GM23338 (cell line): ENCODE measurements around the gene RIPOR3. TPM values are rescaled to one million over a fixed set of nuclear protein-coding genes. Genes with fewer than 3 reads are reported as not detected.
A peak's percentile ranks its signal among the peaks of the same experiment; 100 is the strongest.

Experiments used
- ATAC-seq: fragments of 200-7000 bp; cut with Tn5 transposase; 3 replicates; pipeline ENCODE4 v1.9.1; 2020
- DNase-seq: peaks from one replicate; pipeline ENCODE4 v3.0.0-alpha.2; 2015; ENCODE audit warnings: low spot score
- H2AFZ ChIP-seq: fragments of 200-600 bp; sonication (generic); 2 replicates; pipeline ENCODE4 v1.8.0; 2016; ENCODE audit warnings: antibody characterized with exemption, mild to moderate bottlenecking, moderate library complexity
- H3F3A ChIP-seq: fragments of 200-600 bp; sonication (generic); replicated peaks from 2 replicates; pipeline ENCODE4 v1.8.0; 2017; ENCODE audit warnings: antibody characterized with exemption, mixed run types, low read depth
- H3K27ac ChIP-seq: fragments of 200-600 bp; sonication (generic); 2 replicates; pipeline ENCODE4 v1.6.1; 2016; ENCODE audit warnings: low read depth
- H3K27me3 ChIP-seq: fragments of 200-600 bp; sonication (generic); 2 replicates; pipeline ENCODE4 v1.8.0; 2016; ENCODE audit warnings: mild to moderate bottlenecking, mixed run types, moderate library complexity; ENCODE audit not compliant: insufficient read depth
- H3K36me3 ChIP-seq: fragments of 200-600 bp; sonication (generic); 2 replicates; pipeline ENCODE4 v1.8.0; 2016; ENCODE audit warnings: mild to moderate bottlenecking; ENCODE audit not compliant: insufficient read depth
- H3K4me1 ChIP-seq: fragments of 200-600 bp; sonication (generic); 2 replicates; pipeline ENCODE4 v1.8.0; 2016; ENCODE audit warnings: mild to moderate bottlenecking, moderate library complexity; ENCODE audit not compliant: insufficient read depth
- H3K4me2 ChIP-seq: fragments of 200-600 bp; sonication (generic); 2 replicates; pipeline ENCODE4 v1.7.1; 2017; ENCODE audit warnings: mixed run types
- H3K4me3 ChIP-seq: fragments of 200-600 bp; sonication (generic); 2 replicates; pipeline ENCODE4 v1.6.1; 2016; ENCODE audit warnings: mixed run types
- H3K79me2 ChIP-seq: fragments of 200-600 bp; sonication (generic); replicated peaks from 2 replicates; pipeline ENCODE4 v1.8.0; 2017; ENCODE audit warnings: mild to moderate bottlenecking; ENCODE audit not compliant: insufficient read depth
- H3K9me2 ChIP-seq: fragments of 200-600 bp; sonication (generic); 2 replicates; pipeline ENCODE4 v1.8.0; 2017; ENCODE audit not compliant: insufficient read depth
- H4K20me1 ChIP-seq: fragments of 200-600 bp; sonication (generic); replicated peaks from 2 replicates; pipeline ENCODE4 v1.8.0; 2017; ENCODE audit warnings: mild to moderate bottlenecking; ENCODE audit not compliant: insufficient read depth
- H3K27ac Mint-ChIP-seq: 2 replicates; pipeline ENCODE4 v1.8.0; 2020; ENCODE audit warnings: inconsistent platforms, mild to moderate bottlenecking, moderate library complexity, mixed read lengths
- H3K27me3 Mint-ChIP-seq: 3 replicates; pipeline ENCODE4 v1.8.0; 2022; ENCODE audit warnings: low read depth, mild to moderate bottlenecking, moderate library complexity, mixed read lengths, inconsistent platforms; ENCODE audit not compliant: insufficient read depth, poor library complexity
- H3K36me3 Mint-ChIP-seq: 3 replicates; pipeline ENCODE4 v1.8.0; 2021; ENCODE audit warnings: low read depth, mild to moderate bottlenecking, inconsistent platforms, moderate library complexity, mixed read lengths
- H3K4me1 Mint-ChIP-seq: 3 replicates; pipeline ENCODE4 v1.8.0; 2020; ENCODE audit warnings: mild to moderate bottlenecking, inconsistent platforms, mixed read lengths
- H3K4me3 Mint-ChIP-seq: 3 replicates; pipeline ENCODE4 v1.8.0; 2021; ENCODE audit warnings: moderate library complexity, mild to moderate bottlenecking, inconsistent platforms, mixed read lengths
- H3K9me3 Mint-ChIP-seq: 3 replicates; pipeline ENCODE4 v1.8.0; 2020; ENCODE audit warnings: moderate library complexity, mild to moderate bottlenecking, inconsistent platforms, mixed read lengths
- CREB1 ChIP-seq: fragments of 250-450 bp; sonication (Bioruptor Pico); IDR thresholded peaks from 2 replicates; pipeline ENCODE4 v1.5.0; 2020; ENCODE audit warnings: low read depth, mild to moderate bottlenecking, moderate library complexity
- CTCF ChIP-seq, 2 experiments: fragments of 200-600 bp in 1 of 2; sonication (generic) in 1 of 2; conservative IDR thresholded peaks; 2 replicates each; pipeline versions ENCODE4 v1.5.1 to v1.6.1; 2016 to 2017; ENCODE audit warnings: antibody characterized with exemption in 2 of 2, low read depth in 2 of 2, mild to moderate bottlenecking in 2 of 2, moderate library complexity in 1 of 2
- ETS1 ChIP-seq: IDR thresholded peaks from 2 replicates; pipeline ENCODE4 v1.6.1; 2016; ENCODE audit warnings: antibody characterized with exemption
- EZH2 ChIP-seq: fragments of 200-600 bp; sonication (generic); IDR thresholded peaks from one replicate; pipeline ENCODE4 v1.8.0; 2017; ENCODE audit warnings: antibody characterized with exemption, mild to moderate bottlenecking, low read depth; ENCODE audit not compliant: unreplicated experiment
- EZH2phosphoT487 ChIP-seq: fragments of 200-600 bp; sonication (generic); IDR thresholded peaks from one replicate; pipeline ENCODE4 v1.8.1; 2018; ENCODE audit warnings: antibody characterized with exemption; ENCODE audit not compliant: unreplicated experiment
- JUNB ChIP-seq: IDR thresholded peaks from one replicate; pipeline ENCODE4 v1.6.1; 2016; ENCODE audit warnings: antibody characterized with exemption; ENCODE audit not compliant: unreplicated experiment
- NANOG ChIP-seq: IDR thresholded peaks from 2 replicates; pipeline ENCODE4 v1.6.1; 2016; ENCODE audit warnings: antibody characterized with exemption, borderline replicate concordance
- POLR2AphosphoS5 ChIP-seq: IDR thresholded peaks from 2 replicates; pipeline ENCODE4 v1.6.1; 2016; ENCODE audit warnings: antibody characterized with exemption, low read depth
- REST ChIP-seq: IDR thresholded peaks from one replicate; pipeline ENCODE4 v1.6.1; 2018; ENCODE audit warnings: antibody characterized with exemption; ENCODE audit not compliant: unreplicated experiment
- STAT1 ChIP-seq: IDR thresholded peaks from one replicate; pipeline ENCODE4 v1.6.1; 2016; ENCODE audit warnings: antibody characterized with exemption; ENCODE audit not compliant: unreplicated experiment
- ZNF114 ChIP-seq: fragments of 250-450 bp; sonication (Bioruptor Pico); IDR thresholded peaks from 2 replicates; pipeline ENCODE4 v1.5.0; 2020; ENCODE audit warnings: mild to moderate bottlenecking, moderate library complexity
- ZNF331 ChIP-seq: fragments of 250-450 bp; sonication (Bioruptor Pico); IDR thresholded peaks from 2 replicates; pipeline ENCODE4 v1.5.0; 2020; ENCODE audit warnings: low read depth, mild to moderate bottlenecking, moderate library complexity
- ZNF462 ChIP-seq: fragments of 250-450 bp; sonication (Bioruptor Pico); IDR thresholded peaks from 2 replicates; pipeline ENCODE4 v1.5.0; 2020; ENCODE audit warnings: mild to moderate bottlenecking, moderate library complexity
- polyA plus RNA-seq: library from polyadenylated mRNA; unstranded; fragments of >200 nt; fragmentation: Nextera tagmentation; extraction: Ambion mirVana; gene quantifications from 2 replicates; pipeline ENCODE4 v1.2.1, GENCODE V29; 2016
- total RNA-seq: library from RNA; depleted of rRNA; stranded (reverse); fragments of >200 nt; shearing (Covaris generic); gene quantifications from 2 replicates; pipeline ENCODE4 v1.2.3, GENCODE V29; 2014

Gene RIPOR3
- total and polyA plus RNA-seq, 2 experiments from 2014 or later: 4.9 to 6.3 TPM

GRCh38 chr20:50704971-50705370, 13.6 kb upstream of the RIPOR3 start:
- DNase-seq: no peak
- Histone ChIP-seq H3K4me1 (peaks cover 5% of the 10 kb centered on the region; the same call in 1 of the 2 replicates), H3K4me3 (no peak overlapping the region), H4K20me1 (no peaks in the 10 kb centered on the region), H2AFZ (no peak overlapping the region), H3K27me3 (no peaks in the 10 kb centered on the region), H3K4me2 (no peak overlapping the region), H3F3A (no peaks in the 10 kb centered on the region), H3K36me3 (no peaks in the 10 kb centered on the region), H3K79me2 (no peaks in the 10 kb centered on the region), H3K9me2 (no peaks in the 10 kb centered on the region), H3K27ac (peak overlapping the region; percentile 50; the same call in 1 of the 2 replicates)
- no peaks in the 10 kb centered on the region for H3K36me3 Mint-ChIP-seq
- H3K4me3 Mint-ChIP-seq: no peak overlapping the region
- peaks cover 22% of the 10 kb centered on the region for H3K27me3 Mint-ChIP-seq
- peaks cover 18% of the 10 kb centered on the region for H3K4me1 Mint-ChIP-seq
- no peak overlapping the region for H3K27ac Mint-ChIP-seq
- no peaks in the 10 kb centered on the region; the same call in 2 of the 3 replicates for H3K9me3 Mint-ChIP-seq
- TF ChIP-seq POLR2AphosphoS5: no peak
- no peak for TF ChIP-seq REST
- TF ChIP-seq STAT1: no peak
- no peak for TF ChIP-seq JUNB
- TF ChIP-seq NANOG: no peak
- TF ChIP-seq CTCF (conservative IDR thresholded peaks at IDR 0.05; ENCODE audit: low read depth in 2 of 2): no peak
- no peak for TF ChIP-seq CREB1
- no peak for TF ChIP-seq ZNF114 (CRISPR knock-in tag)
- no peak for TF ChIP-seq ZNF462 (CRISPR knock-in tag)
- no peak for TF ChIP-seq EZH2phosphoT487
- TF ChIP-seq ZNF331 (CRISPR knock-in tag): no peak
- TF ChIP-seq EZH2: no peak
- no peak for TF ChIP-seq ETS1
- no peak for ATAC-seq
